OCI-LY1 (cell line): ENCODE data around the gene ACAT2.

ENCODE experiments used
- H2AFZ ChIP-seq: fragments of 200-600 bp; sonication (generic), shearing (Covaris generic); 2 replicates; pipeline ENCODE4 v1.6.0; 2014; ENCODE audit warnings: antibody characterized with exemption, mild to moderate bottlenecking, low read length
- H3F3A ChIP-seq: fragments of 200-600 bp; sonication (generic), shearing (Covaris generic); 2 replicates; pipeline ENCODE4 v1.6.0; 2014; ENCODE audit warnings: mild to moderate bottlenecking, antibody characterized with exemption, low read length, moderate library complexity; ENCODE audit not compliant: insufficient read depth
- H3K27ac ChIP-seq: fragments of 200-600 bp; sonication (generic); 2 replicates; pipeline ENCODE4 v1.5.1; 2014; ENCODE audit warnings: low read length, mixed run types, mild to moderate bottlenecking, low read depth; ENCODE audit not compliant: poor library complexity, severe bottlenecking
- H3K27me3 ChIP-seq: fragments of 200-600 bp; sonication (generic); 2 replicates; pipeline ENCODE4 v1.6.0; 2014; ENCODE audit warnings: antibody characterized with exemption, mild to moderate bottlenecking, low read length, moderate library complexity; ENCODE audit not compliant: insufficient read depth
- H3K36me3 ChIP-seq: fragments of 200-600 bp; sonication (generic); 2 replicates; pipeline ENCODE4 v1.6.1; 2014; ENCODE audit warnings: mild to moderate bottlenecking, antibody characterized with exemption, low read length, moderate library complexity, mixed read lengths; ENCODE audit not compliant: insufficient read depth
- H3K4me1 ChIP-seq: fragments of 200-600 bp; sonication (generic); 2 replicates; pipeline ENCODE4 v1.5.1; 2014; ENCODE audit warnings: mild to moderate bottlenecking, low read length, moderate library complexity; ENCODE audit not compliant: insufficient read depth, severe bottlenecking
- H3K4me2 ChIP-seq: fragments of 200-600 bp; sonication (generic), shearing (Covaris generic); 2 replicates; pipeline ENCODE4 v1.6.1; 2014; ENCODE audit warnings: low read length
- H3K4me3 ChIP-seq: fragments of 200-600 bp; sonication (generic); 2 replicates; pipeline ENCODE4 v1.5.1; 2014; ENCODE audit warnings: low read length, low read depth, mild to moderate bottlenecking, mixed read lengths; ENCODE audit not compliant: poor library complexity, severe bottlenecking
- H3K79me2 ChIP-seq: fragments of 200-600 bp; shearing (Covaris generic); 2 replicates; pipeline ENCODE4 v1.6.1; 2016; ENCODE audit warnings: mixed run types, low read length, mixed read lengths; ENCODE audit not compliant: insufficient read depth
- H3K9ac ChIP-seq: fragments of 200-600 bp; sonication (generic), shearing (Covaris generic); 2 replicates; pipeline ENCODE4 v1.6.1; 2014; ENCODE audit warnings: mild to moderate bottlenecking, low read length, mixed read lengths
- H3K9me2 ChIP-seq: fragments of 200-600 bp; sonication (generic), shearing (Covaris generic); 2 replicates; pipeline ENCODE4 v1.6.1; 2014; ENCODE audit warnings: low read depth, mild to moderate bottlenecking, low read length, mixed read lengths
- H3K9me3 ChIP-seq: fragments of 200-600 bp; shearing (Covaris generic); 2 replicates; pipeline ENCODE4 v1.6.1; 2014; ENCODE audit warnings: low read length, mixed read lengths
- H4K20me1 ChIP-seq: fragments of 200-600 bp; sonication (generic), shearing (Covaris generic); 2 replicates; pipeline ENCODE4 v1.6.0; 2016; ENCODE audit warnings: mild to moderate bottlenecking, low read length; ENCODE audit not compliant: insufficient read depth
- EZH2 ChIP-seq: fragments of 200-600 bp; sonication (generic), shearing (Covaris generic); IDR thresholded peaks from 2 replicates; pipeline ENCODE4 v1.8.0; 2017; ENCODE audit warnings: borderline replicate concordance, mixed run types, mild to moderate bottlenecking, antibody characterized with exemption, low read length, moderate library complexity, mixed read lengths
- TF ChIP-seq, protein P1 (sequence below): fragments of 200-600 bp; sonication (generic), shearing (Covaris generic); IDR thresholded peaks from 2 replicates; pipeline ENCODE4 v1.5.1; 2017; ENCODE audit warnings: mild to moderate bottlenecking, antibody characterized with exemption, low read length, moderate library complexity, mixed read lengths

The ACAT2 gene

DNA sequence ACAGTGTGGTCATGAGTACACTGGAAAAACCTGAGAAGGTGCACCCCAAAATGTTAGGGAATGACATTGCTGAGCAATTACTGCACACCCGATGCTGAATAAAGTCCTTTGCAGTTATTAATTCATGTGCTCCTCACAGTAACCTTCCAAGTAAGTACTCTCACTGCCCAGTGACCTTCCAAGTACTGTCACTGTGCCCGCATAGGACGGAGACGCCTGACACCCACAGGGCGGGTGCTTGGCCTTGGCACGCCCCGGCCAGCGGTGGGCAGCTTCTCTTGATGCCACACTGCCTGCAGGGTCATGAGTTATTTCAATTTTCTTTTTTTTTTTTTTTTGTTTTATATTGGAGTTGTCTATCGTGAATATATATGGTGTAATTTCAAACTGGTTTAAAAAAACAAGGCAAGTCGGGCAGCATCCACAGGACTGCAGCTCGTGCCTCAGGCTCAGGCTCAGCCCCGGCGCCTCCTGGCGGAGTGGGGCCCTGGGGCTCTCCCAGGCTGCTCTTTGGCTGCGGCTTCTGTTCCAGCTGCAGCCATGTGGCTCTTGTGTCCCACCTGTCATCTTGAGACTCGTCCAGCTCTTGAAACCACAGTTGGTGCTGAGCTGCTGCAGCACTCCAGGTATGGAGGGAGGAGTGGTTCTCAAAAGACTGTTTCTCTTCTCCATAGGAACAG, 65.3 kb downstream of the ACAT2 start:
- Histone ChIP-seq H3K9me3 (no peaks in the 10 kb centered on the region), H3F3A (no peaks in the 10 kb centered on the region), H3K4me2 (no peak overlapping the region), H3K4me3 (no peak overlapping the region), H3K9ac (no peak overlapping the region), H3K27ac (no peak overlapping the region), H2AFZ (no peak overlapping the region), H3K9me2 (no peaks in the 10 kb centered on the region), H3K4me1 (no peaks in the 10 kb centered on the region), H3K27me3 (peaks cover 6% of the 10 kb centered on the region; the same call in 1 of the 2 replicates), H3K36me3 (no peaks in the 10 kb centered on the region), H4K20me1 (no peaks in the 10 kb centered on the region), H3K79me2 (no peaks in the 10 kb centered on the region)
- TF ChIP-seq, protein P1, sequence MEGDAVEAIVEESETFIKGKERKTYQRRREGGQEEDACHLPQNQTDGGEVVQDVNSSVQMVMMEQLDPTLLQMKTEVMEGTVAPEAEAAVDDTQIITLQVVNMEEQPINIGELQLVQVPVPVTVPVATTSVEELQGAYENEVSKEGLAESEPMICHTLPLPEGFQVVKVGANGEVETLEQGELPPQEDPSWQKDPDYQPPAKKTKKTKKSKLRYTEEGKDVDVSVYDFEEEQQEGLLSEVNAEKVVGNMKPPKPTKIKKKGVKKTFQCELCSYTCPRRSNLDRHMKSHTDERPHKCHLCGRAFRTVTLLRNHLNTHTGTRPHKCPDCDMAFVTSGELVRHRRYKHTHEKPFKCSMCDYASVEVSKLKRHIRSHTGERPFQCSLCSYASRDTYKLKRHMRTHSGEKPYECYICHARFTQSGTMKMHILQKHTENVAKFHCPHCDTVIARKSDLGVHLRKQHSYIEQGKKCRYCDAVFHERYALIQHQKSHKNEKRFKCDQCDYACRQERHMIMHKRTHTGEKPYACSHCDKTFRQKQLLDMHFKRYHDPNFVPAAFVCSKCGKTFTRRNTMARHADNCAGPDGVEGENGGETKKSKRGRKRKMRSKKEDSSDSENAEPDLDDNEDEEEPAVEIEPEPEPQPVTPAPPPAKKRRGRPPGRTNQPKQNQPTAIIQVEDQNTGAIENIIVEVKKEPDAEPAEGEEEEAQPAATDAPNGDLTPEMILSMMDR, result no peak
- TF ChIP-seq EZH2, result no peak

DNA sequence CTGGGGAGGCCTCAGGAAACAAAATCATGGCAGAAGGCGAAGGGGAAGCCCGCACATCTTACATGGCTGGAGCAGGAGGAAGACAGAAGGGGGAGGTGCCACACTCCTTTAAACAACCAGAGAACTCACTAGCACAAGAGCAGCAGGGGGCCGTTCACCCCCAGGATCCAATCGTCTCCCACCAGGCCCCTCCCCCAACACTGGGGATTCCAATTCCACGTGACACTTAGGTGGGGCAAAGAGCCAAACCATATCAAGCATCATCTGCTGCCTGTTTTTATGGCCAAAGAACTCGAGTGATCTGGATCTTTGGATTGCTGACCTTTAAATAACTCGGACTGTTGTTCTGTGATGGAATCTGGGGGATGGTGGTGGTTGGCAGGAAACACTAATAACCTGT, 66.2 kb downstream of the ACAT2 start:
- no peak overlapping the region for H3K27ac ChIP-seq

More for the DNA sequence above, 66.2 kb downstream of the ACAT2 start:
- Histone ChIP-seq H2AFZ (no peak overlapping the region), H3K36me3 (no peaks in the 10 kb centered on the region), H3K4me3 (no peak overlapping the region), H3K9me2 (no peaks in the 10 kb centered on the region), H3K27me3 (peaks cover 6% of the 10 kb centered on the region; the same call in 1 of the 2 replicates), H3K4me1 (no peaks in the 10 kb centered on the region), H3K4me2 (no peak overlapping the region), H4K20me1 (no peaks in the 10 kb centered on the region), H3K9me3 (no peaks in the 10 kb centered on the region), H3K9ac (no peak overlapping the region), H3F3A (no peaks in the 10 kb centered on the region), H3K79me2 (no peaks in the 10 kb centered on the region)
- no peak for TF ChIP-seq EZH2
